ENCODE results near the gene PEAK1. TPM values are rescaled to one million over a fixed set of nuclear protein-coding genes. Genes with fewer than 3 reads are reported as not detected.

PEAK1 gene
- total and polyA plus RNA-seq, 9 of the 15 experiments (the other 6 are each of a cell fraction or from before 2014, with no cell fraction given) = 0.99 to 22.4 (median 10.8) TPM

DNA sequence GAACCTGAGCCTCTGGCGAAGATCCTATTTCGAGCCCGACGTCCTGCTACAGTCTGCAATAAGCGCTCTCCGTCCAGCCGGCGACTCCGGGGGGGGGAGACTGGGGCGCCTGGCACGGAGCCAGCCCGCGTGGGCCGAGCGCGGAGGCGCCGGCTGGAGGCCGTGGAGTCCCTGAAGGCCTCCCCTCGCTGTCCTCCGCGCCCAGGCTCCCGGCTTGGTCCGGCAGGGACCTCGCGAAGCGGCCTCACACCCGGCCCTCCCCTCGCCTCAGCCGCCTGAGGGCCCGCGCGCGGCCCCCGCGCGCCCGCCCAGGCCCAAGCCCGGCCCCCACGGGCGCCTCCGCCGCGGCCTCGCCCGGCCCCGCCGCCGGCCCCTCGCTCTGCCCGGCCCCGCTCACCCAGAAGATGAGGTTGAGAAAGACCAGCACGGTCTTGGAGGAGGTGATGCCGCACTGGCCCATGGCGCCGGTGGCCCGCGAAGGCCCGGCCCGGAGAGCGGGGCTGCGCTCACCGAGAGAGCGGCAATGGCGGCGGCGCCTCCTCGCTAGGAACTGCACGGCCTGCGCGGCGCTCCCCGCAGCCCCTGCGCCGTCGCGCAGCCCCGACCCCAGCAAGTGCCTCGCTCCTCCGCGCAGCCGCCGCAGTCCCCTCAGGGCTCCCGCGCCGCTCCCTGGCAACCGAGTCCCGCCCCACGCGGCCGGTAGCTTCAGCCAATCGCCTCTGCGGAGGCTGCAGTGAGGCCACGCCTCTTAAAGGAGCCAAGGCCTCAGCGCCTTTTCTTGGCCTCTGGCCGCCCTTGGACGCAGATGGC, 349.2 kb downstream of the PEAK1 start, which contains the start of gene TSPAN3 (continued):
- peak; percentile 24 for TF ChIP-seq NFYB (IDR thresholded peaks at IDR 0.05; ENCODE audit: extremely low read depth, insufficient read length)
- no peak for TF ChIP-seq OTX1 (CRISPR knock-in tag; IDR thresholded peaks at IDR 0.05)
- no peak for TF ChIP-seq ZNF695 (CRISPR knock-in tag; IDR thresholded peaks at IDR 0.05)
- TF ChIP-seq GATAD2B (IDR thresholded peaks at IDR 0.05; ENCODE audit: borderline replicate concordance) = peak; percentile 64; the same call in 1 of the 2 replicates
- no peak for TF ChIP-seq U2AF2 (optimal IDR thresholded peaks at IDR 0.05; ENCODE audit: low read depth, low read length)
- TF ChIP-seq RBFOX2 (IDR thresholded peaks at IDR 0.05; ENCODE audit: low read depth, low read length) = peak; percentile 91
- no peak for TF ChIP-seq ZC3H8 (IDR thresholded peaks at IDR 0.05)
- TF ChIP-seq KDM2B (CRISPR knock-in tag; IDR thresholded peaks at IDR 0.05) = peak; percentile 76; the same call in 1 of the 2 replicates
- no peak for TF ChIP-seq CEBPB (tag; IDR thresholded peaks at IDR 0.05)
- TF ChIP-seq ASH1L (IDR thresholded peaks at IDR 0.05; ENCODE audit: borderline replicate concordance, low read depth, partially characterized antibody) = no peak
- TF ChIP-seq ZNF23 (CRISPR knock-in tag; IDR thresholded peaks at IDR 0.05) = no peak
- no peak for TF ChIP-seq BDP1 (IDR thresholded peaks at IDR 0.05; ENCODE audit: insufficient read depth, insufficient read length)
- TF ChIP-seq, protein P1, sequence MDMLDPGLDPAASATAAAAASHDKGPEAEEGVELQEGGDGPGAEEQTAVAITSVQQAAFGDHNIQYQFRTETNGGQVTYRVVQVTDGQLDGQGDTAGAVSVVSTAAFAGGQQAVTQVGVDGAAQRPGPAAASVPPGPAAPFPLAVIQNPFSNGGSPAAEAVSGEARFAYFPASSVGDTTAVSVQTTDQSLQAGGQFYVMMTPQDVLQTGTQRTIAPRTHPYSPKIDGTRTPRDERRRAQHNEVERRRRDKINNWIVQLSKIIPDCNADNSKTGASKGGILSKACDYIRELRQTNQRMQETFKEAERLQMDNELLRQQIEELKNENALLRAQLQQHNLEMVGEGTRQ (CRISPR knock-in tag; IDR thresholded peaks at IDR 0.05) = peak; percentile 15; the same call in 1 of the 2 replicates
- TF ChIP-seq RB1 (IDR thresholded peaks at IDR 0.05; ENCODE audit: low read depth) = peak; percentile 67
- peak; percentile 6 for TF ChIP-seq TAF1 (IDR thresholded peaks at IDR 0.05; ENCODE audit: control insufficient read depth, extremely low read depth, insufficient read depth, low read length, severe bottlenecking)
- TF ChIP-seq STAT5B (CRISPR knock-in tag; IDR thresholded peaks at IDR 0.05) = no peak
- TF ChIP-seq SRSF3 (IDR thresholded peaks at IDR 0.05; ENCODE audit: insufficient read depth, low read length) = no peak
- TF ChIP-seq SP2 (IDR thresholded peaks at IDR 0.05; ENCODE audit: extremely low read depth, low read depth, low read length, poor library complexity, severe bottlenecking) = peak; percentile 67
- TF ChIP-seq ZNF717 (CRISPR knock-in tag; IDR thresholded peaks at IDR 0.05) = no peak
- TF ChIP-seq SAFB (IDR thresholded peaks at IDR 0.05; ENCODE audit: borderline replicate concordance, low read depth, low read length) = no peak
- 0 out of 2 replicates have a peak, but pooled peaks have one; percentile 28 for TF ChIP-seq LCOR (CRISPR knock-in tag; IDR thresholded peaks at IDR 0.05)
- TF ChIP-seq NRF1 (conservative IDR thresholded peaks at IDR 0.05 in 1 of 2, IDR thresholded peaks at IDR 0.05 in 1 of 2) = peak; percentile 91 to 92
- TF ChIP-seq CXXC5 (CRISPR knock-in tag; IDR thresholded peaks at IDR 0.05) = peak; percentile 97
- peak; percentile 50; the same call in 1 of the 2 replicates for TF ChIP-seq MTA3 (IDR thresholded peaks at IDR 0.05; ENCODE audit: borderline replicate concordance)
- no peak for TF ChIP-seq STAT5A (IDR thresholded peaks at IDR 0.05; ENCODE audit: borderline replicate concordance, low read length)
- peak; percentile 88 for TF ChIP-seq ZFX (CRISPR knock-in tag; IDR thresholded peaks at IDR 0.05)
- TF ChIP-seq ZFP1 (CRISPR knock-in tag; IDR thresholded peaks at IDR 0.05) = no peak
- TF ChIP-seq NR2C1 (IDR thresholded peaks at IDR 0.05) = no peak
- no peak for TF ChIP-seq NR2C1 (tag; IDR thresholded peaks at IDR 0.05)
- peak; percentile 52 for TF ChIP-seq CCNT2 (IDR thresholded peaks at IDR 0.05; ENCODE audit: borderline replicate concordance, extremely low read depth, insufficient read length, low read depth, low read length)
- TF ChIP-seq ATF7 (IDR thresholded peaks at IDR 0.05) = 0 out of 2 replicates have a peak, but pooled peaks have one; percentile 21

All from K562 (cell line).